PC-9 (cell line): ENCODE data around the gene CDC14A. TPM values are rescaled to one million over a fixed set of nuclear protein-coding genes. Genes with fewer than 3 reads are reported as not detected.

Experiments used
- BruUV-seq: library from RNA; stranded (reverse); fragments of 400-500 nt; replicated peaks from 2 replicates; lab custom pipeline; 2021; lab: Mats Ljungman, UMichigan
- CTCF ChIA-PET: fragments of 300-600 bp; sonication (Branson Sonifier 250); formaldehyde crosslinking; loops from one replicate; lab custom pipeline; 2022; ENCODE audit warnings: antibody characterized with exemption; lab: Charles Lee
- POLR2A ChIA-PET: fragments of 300-600 bp; sonication (Branson Sonifier 250); formaldehyde crosslinking; loops from one replicate; lab custom pipeline; 2022; ENCODE audit warnings: antibody characterized with exemption; ENCODE audit not compliant: unreplicated experiment; lab: Charles Lee
- DNase-seq, 2 experiments: peaks; one replicate each; pipeline versions ENCODE4 v3.0.0 to v3.0.0-alpha.2; 2015 to 2022; ENCODE audit warnings: mixed read lengths in 1 of 2
- H2AFZ ChIP-seq: fragments of 200-600 bp; sonication (generic); 2 replicates; pipeline ENCODE4 v1.8.1; 2017; ENCODE audit warnings: antibody characterized with exemption
- H3F3A ChIP-seq: fragments of 200-600 bp; sonication (generic); 2 replicates; pipeline ENCODE4 v1.8.1; 2017; ENCODE audit warnings: antibody characterized with exemption, mild to moderate bottlenecking, low read depth; ENCODE audit not compliant: insufficient read depth
- H3K27ac ChIP-seq: fragments of 200-600 bp; sonication (generic); 2 replicates; pipeline ENCODE4 v1.6.1; 2016; ENCODE audit warnings: mixed run types
- H3K27me3 ChIP-seq: fragments of 200-600 bp; sonication (generic); 2 replicates; pipeline ENCODE4 v1.6.1; 2016; ENCODE audit warnings: low read depth, mixed run types; ENCODE audit not compliant: insufficient read depth
- H3K36me3 ChIP-seq: fragments of 200-600 bp; sonication (generic); 2 replicates; pipeline ENCODE4 v1.6.1; 2016; ENCODE audit warnings: low read depth, mixed run types
- H3K4me1 ChIP-seq: fragments of 200-600 bp; sonication (generic); replicated peaks from 2 replicates; pipeline ENCODE4 v1.6.1; 2016; ENCODE audit warnings: mixed run types; ENCODE audit not compliant: insufficient read depth
- H3K4me2 ChIP-seq: fragments of 200-600 bp; sonication (generic); 2 replicates; pipeline ENCODE4 v1.6.1; 2017; ENCODE audit warnings: mixed run types
- H3K4me3 ChIP-seq: fragments of 200-600 bp; sonication (generic); 2 replicates; pipeline ENCODE4 v1.6.1; 2016; ENCODE audit warnings: mixed run types
- H3K79me2 ChIP-seq: fragments of 200-600 bp; sonication (generic); 2 replicates; pipeline ENCODE4 v1.6.1; 2017; ENCODE audit warnings: low read depth, mixed run types
- H3K9me2 ChIP-seq: fragments of 200-600 bp; sonication (generic); 2 replicates; pipeline ENCODE4 v1.8.1; 2017; ENCODE audit warnings: mild to moderate bottlenecking; ENCODE audit not compliant: insufficient read depth
- H3K9me3 ChIP-seq: fragments of 200-600 bp; sonication (generic); 2 replicates; pipeline ENCODE4 v1.8.1; 2016; ENCODE audit warnings: low read depth; ENCODE audit not compliant: insufficient read depth
- H4K20me1 ChIP-seq: fragments of 200-600 bp; sonication (generic); 2 replicates; pipeline ENCODE4 v1.8.1; 2017; ENCODE audit not compliant: insufficient read depth
- EZH2 ChIP-seq: fragments of 200-600 bp; sonication (generic); IDR thresholded peaks from 2 replicates; pipeline ENCODE4 v1.8.0; 2017; ENCODE audit warnings: antibody characterized with exemption, low read depth
- intact Hi-C: fragments of 100-400 bp; cut with micrococcal nuclease; formaldehyde crosslinking; loops from one replicate; pipeline ENCODE4 v1.10.0; 2022; ENCODE audit not compliant: unreplicated experiment
- total RNA-seq: library from RNA; stranded (reverse); gene quantifications from 2 replicates; pipeline ENCODE4 v1.2.3, GENCODE V29; 2021
- TF ChIP-seq, protein P1 (sequence below): fragments of 200-600 bp; sonication (generic); conservative IDR thresholded peaks from 2 replicates; pipeline ENCODE4 v1.6.1; 2017; ENCODE audit warnings: mixed run types, antibody characterized with exemption, mild to moderate bottlenecking, moderate library complexity

CDC14A gene
- total RNA-seq, 1 experiment from 2014 or later = 2.8 TPM

DNA sequence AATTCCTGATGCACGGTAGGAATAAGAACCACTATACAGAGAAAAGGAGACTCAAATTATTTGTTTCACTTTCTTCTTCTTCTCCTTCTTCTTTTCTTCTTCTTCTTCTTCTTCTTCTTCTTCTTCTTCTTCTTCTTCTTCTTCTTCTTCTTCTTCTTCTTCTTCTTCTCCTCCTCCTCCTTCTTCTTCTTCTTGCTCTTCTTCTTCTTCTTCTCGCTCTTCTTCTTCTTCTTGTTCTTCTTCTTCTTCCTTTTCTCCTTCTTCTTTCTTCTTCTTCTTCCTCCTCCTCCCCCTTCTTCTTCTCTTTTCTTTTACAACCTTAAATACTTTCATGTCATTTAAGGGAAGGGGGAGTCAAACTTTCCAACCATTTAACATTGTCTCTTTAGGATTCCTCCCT, 174.6 kb downstream of the CDC14A start:
- no peaks in the 10 kb centered on the region for H3K27me3 ChIP-seq
- intact Hi-C loops = no loop called here
- POLR2A ChIA-PET = no interaction called here
- DNase-seq = no peak
- no peaks in the 10 kb centered on the region for H3K36me3 ChIP-seq
- TF ChIP-seq, protein P1, sequence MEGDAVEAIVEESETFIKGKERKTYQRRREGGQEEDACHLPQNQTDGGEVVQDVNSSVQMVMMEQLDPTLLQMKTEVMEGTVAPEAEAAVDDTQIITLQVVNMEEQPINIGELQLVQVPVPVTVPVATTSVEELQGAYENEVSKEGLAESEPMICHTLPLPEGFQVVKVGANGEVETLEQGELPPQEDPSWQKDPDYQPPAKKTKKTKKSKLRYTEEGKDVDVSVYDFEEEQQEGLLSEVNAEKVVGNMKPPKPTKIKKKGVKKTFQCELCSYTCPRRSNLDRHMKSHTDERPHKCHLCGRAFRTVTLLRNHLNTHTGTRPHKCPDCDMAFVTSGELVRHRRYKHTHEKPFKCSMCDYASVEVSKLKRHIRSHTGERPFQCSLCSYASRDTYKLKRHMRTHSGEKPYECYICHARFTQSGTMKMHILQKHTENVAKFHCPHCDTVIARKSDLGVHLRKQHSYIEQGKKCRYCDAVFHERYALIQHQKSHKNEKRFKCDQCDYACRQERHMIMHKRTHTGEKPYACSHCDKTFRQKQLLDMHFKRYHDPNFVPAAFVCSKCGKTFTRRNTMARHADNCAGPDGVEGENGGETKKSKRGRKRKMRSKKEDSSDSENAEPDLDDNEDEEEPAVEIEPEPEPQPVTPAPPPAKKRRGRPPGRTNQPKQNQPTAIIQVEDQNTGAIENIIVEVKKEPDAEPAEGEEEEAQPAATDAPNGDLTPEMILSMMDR = no peak
- no peak for TF ChIP-seq EZH2
- no peaks in the 10 kb centered on the region for H3K4me1 ChIP-seq
- no peak overlapping the region for H2AFZ ChIP-seq
- H3K4me3 ChIP-seq = no peak overlapping the region
- no peak overlapping the region for H3K4me2 ChIP-seq
- no TSS peak for BruUV-seq
- CTCF ChIA-PET = interaction anchor here (0.5 kb wide), 1 partner anchor 268 kb away, joined by 5 read pairs; no protein-coding TSS in a partner anchor
- H3K9me3 ChIP-seq = no peaks in the 10 kb centered on the region
- H4K20me1 ChIP-seq = no peaks in the 10 kb centered on the region
- no peaks in the 10 kb centered on the region for H3K9me2 ChIP-seq
- no peaks in the 10 kb centered on the region for H3K79me2 ChIP-seq
- no peak overlapping the region for H3K27ac ChIP-seq
- H3F3A ChIP-seq = no peaks in the 10 kb centered on the region

DNA sequence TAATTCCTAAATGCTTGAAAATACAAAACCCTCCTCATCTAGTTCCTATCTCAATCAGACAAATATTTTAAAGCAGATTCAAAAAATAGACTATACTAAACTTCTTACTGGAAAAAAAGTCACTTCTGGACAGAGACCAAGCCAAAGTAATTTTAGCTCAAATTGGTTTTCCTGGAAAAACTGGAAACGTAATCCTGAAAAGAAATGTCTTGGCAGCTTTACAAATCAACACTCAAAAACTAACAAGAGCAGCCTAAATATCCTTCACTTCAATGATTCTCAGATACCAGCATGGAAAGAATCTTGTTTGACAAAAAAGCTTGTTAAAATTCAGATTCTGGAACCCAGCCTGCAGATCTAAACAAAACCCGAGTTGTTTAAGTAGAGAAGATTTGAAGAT, 176.6 kb downstream of the CDC14A start:
- CTCF ChIA-PET = interaction anchor here (0.6 kb wide), 1 partner anchor 73 kb away, joined by 3 read pairs; no protein-coding TSS in a partner anchor
- Histone ChIP-seq H3K27me3 (no peaks in the 10 kb centered on the region), H2AFZ (no peak overlapping the region), H3K9me3 (no peaks in the 10 kb centered on the region), H3K4me1 (no peaks in the 10 kb centered on the region), H3K27ac (no peak overlapping the region), H3F3A (no peaks in the 10 kb centered on the region), H3K9me2 (no peaks in the 10 kb centered on the region), H4K20me1 (no peaks in the 10 kb centered on the region), H3K79me2 (no peaks in the 10 kb centered on the region), H3K4me2 (no peak overlapping the region), H3K4me3 (no peak overlapping the region), H3K36me3 (no peaks in the 10 kb centered on the region)
- POLR2A ChIA-PET = no interaction called here
- no peak for DNase-seq
- TF ChIP-seq, protein P1 = no peak
- no peak for TF ChIP-seq EZH2
- intact Hi-C loops = no loop called here
- BruUV-seq = no TSS peak

DNA sequence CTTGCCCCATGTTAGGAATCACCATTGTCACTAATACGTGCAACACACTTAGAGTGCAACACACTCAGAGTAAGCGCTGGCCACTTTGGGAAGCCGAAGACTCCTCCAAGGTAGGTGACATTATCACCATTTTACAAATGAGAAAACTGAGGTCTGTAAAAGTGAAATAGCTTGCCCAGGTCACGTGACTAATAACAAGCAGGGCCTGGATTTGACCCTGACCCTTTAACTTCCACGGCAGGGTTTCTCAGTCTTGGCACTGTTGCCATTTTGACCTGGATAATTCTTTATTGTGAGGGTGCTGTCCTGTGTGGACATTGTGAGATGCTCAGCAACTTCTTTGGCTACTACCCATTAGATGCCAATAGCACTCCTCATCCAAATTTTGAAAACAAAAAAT, 177.8 kb downstream of the CDC14A start:
- no peaks in the 10 kb centered on the region for H3K27me3 ChIP-seq
- H3K36me3 ChIP-seq = no peaks in the 10 kb centered on the region
- BruUV-seq = no TSS peak
- H3K4me1 ChIP-seq = no peaks in the 10 kb centered on the region
- CTCF ChIA-PET = no interaction called here
- no peak overlapping the region for H3K27ac ChIP-seq
- no peak for DNase-seq
- TF ChIP-seq EZH2 = no peak
- no peaks in the 10 kb centered on the region for H3K9me2 ChIP-seq
- H3K4me2 ChIP-seq = no peak overlapping the region
- H3K79me2 ChIP-seq = no peaks in the 10 kb centered on the region
- no peaks in the 10 kb centered on the region for H4K20me1 ChIP-seq
- H3F3A ChIP-seq = no peaks in the 10 kb centered on the region
- POLR2A ChIA-PET = no interaction called here
- H3K9me3 ChIP-seq = no peaks in the 10 kb centered on the region
- no peak overlapping the region for H3K4me3 ChIP-seq
- no peak overlapping the region for H2AFZ ChIP-seq
- intact Hi-C loops = no loop called here

DNA sequence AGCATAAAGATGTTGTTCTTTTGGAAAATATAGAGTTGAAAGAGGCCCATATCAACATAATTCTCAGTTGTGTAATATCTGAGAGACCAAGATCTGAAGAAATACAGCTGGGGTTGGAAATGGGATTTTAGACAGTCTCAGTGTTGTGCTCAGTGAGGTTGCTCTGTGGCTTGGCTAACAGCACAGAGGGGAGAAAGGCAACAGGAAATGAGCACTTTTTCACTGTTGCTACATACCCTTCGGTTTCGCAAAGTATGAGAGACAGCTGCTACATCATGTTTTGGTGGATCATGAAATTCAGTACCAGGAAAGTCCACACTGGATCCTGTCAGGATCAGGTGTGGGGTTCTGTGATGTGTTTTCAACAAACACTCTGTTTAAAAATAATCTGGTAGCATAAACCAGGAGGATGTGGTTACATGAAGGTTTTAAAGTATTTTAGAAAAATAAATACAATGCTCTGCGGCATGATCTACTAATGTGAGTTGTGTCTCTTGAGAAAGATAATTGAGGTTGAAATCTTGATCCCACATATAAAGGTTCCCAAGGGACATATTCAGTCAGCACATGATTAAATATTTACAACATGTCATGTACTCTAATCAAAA, 178.7 kb downstream of the CDC14A start:
- Histone ChIP-seq H3F3A (no peaks in the 10 kb centered on the region), H3K4me1 (no peaks in the 10 kb centered on the region), H4K20me1 (no peaks in the 10 kb centered on the region), H3K27ac (no peak overlapping the region), H3K9me3 (no peaks in the 10 kb centered on the region), H3K4me3 (no peak overlapping the region), H3K4me2 (no peak overlapping the region), H3K27me3 (no peaks in the 10 kb centered on the region), H2AFZ (no peak overlapping the region), H3K36me3 (no peaks in the 10 kb centered on the region), H3K9me2 (no peaks in the 10 kb centered on the region), H3K79me2 (no peaks in the 10 kb centered on the region)
- TF ChIP-seq, protein P1 = no peak
- TF ChIP-seq EZH2 = no peak
- DNase-seq = no peak
- POLR2A ChIA-PET = no interaction called here
- CTCF ChIA-PET = no interaction called here
- intact Hi-C loops = no loop called here
- no TSS peak for BruUV-seq
